Tibial nerve (tissue), 4 donors: ENCODE data around the gene CATSPERZ. TPM values are rescaled to one million over a fixed set of nuclear protein-coding genes. Genes with fewer than 3 reads are reported as not detected.

Source experiments
- DNase-seq, 2 donors: peaks; one replicate each; pipeline ENCODE4 v3.0.0-alpha.2; 2019; ENCODE audit warnings: low spot score in 2 of 2
- H3K27ac ChIP-seq, 4 donors: fragments of 200-600 bp; sonication (generic) in 3 of 4; one replicate each; pipeline ENCODE4 v1.5.1; 2017 to 2019; ENCODE audit warnings: mild to moderate bottlenecking in 1 of 4
- H3K27me3 ChIP-seq, 2 donors: fragments of 200-600 bp; sonication (generic) in 1 of 2; one replicate each; pipeline versions ENCODE4 v1.5.1 to v1.6.0; 2017 to 2019
- H3K36me3 ChIP-seq, 3 donors: fragments of 200-600 bp; sonication (generic); one replicate each; pipeline ENCODE4 v1.5.1; 2018 to 2019
- H3K4me1 ChIP-seq, 4 donors: fragments of 200-600 bp; sonication (generic) in 3 of 4; one replicate each; pipeline ENCODE4 v1.5.1; 2017 to 2019
- H3K4me3 ChIP-seq, 4 donors: fragments of 200-600 bp; sonication (generic) in 3 of 4; one replicate each; pipeline ENCODE4 v1.5.1; 2017 to 2019; ENCODE audit warnings: mild to moderate bottlenecking in 1 of 4, moderate library complexity in 1 of 4
- H3K9me3 ChIP-seq, 4 donors: fragments of 200-600 bp; sonication (generic) in 3 of 4; one replicate each; pipeline ENCODE4 v1.5.1; 2017 to 2019
- CTCF ChIP-seq, 5 experiments: fragments of 200-600 bp in 3 of 5; fragments of 450-650 bp in 2 of 5; sonication (generic) in 3 of 5; IDR thresholded peaks; one replicate each; pipeline ENCODE4 v1.5.1; 2016 to 2019; ENCODE audit warnings: antibody characterized with exemption in 5 of 5, mild to moderate bottlenecking in 3 of 5, moderate library complexity in 2 of 5
- EP300 ChIP-seq, 2 donors: sonication (generic); formaldehyde crosslinking; IDR thresholded peaks; one replicate each; pipeline ENCODE4 v1.6.1; 2017; ENCODE audit warnings: antibody characterized with exemption in 2 of 2, mild to moderate bottlenecking in 1 of 2
- POLR2A ChIP-seq, 2 donors: fragments of 450-650 bp; IDR thresholded peaks; one replicate each; pipeline ENCODE4 v1.6.1; 2017; ENCODE audit warnings: antibody characterized with exemption in 2 of 2, mild to moderate bottlenecking in 2 of 2, moderate library complexity in 2 of 2
- WGBS, 2 donors: methylation state at CpG; one replicate each; pipeline ENCODE4 v1.1.5; 2018; 5-methylcytosine and 5-hydroxymethylcytosine counted together
- total RNA-seq, 4 donors: library from RNA; depleted of rRNA; stranded (reverse); fragments of >200 nt; gene quantifications; one replicate each; pipeline ENCODE4 v1.1.0, GENCODE V29; 2016

Gene CATSPERZ
- total RNA-seq, 4 donors from 2014 or later, result not detected

- WGBS, 2 donors, result 57 to 58% methylated on average over 22 to 27 of the region's 29 CpGs
- Histone ChIP-seq H3K4me3 (peak overlapping the region in 3 of 4 donors; percentile 2 to 46 (median 34)), H3K9me3 (no peaks in the 10 kb centered on the region), H3K27ac (peak overlapping the region in 1 of 4 donors; percentile 66), H3K27me3 (no peaks in the 10 kb centered on the region), H3K4me1 (peaks cover 0 to 30% (median 9%) of the 10 kb centered on the region in 4 donors), H3K36me3 (no peaks in the 10 kb centered on the region)
- no peak for TF ChIP-seq CTCF (IDR thresholded peaks at IDR 0.05)
- TF ChIP-seq POLR2A (IDR thresholded peaks at IDR 0.05), result no peak
- no peak for TF ChIP-seq EP300 (IDR thresholded peaks at IDR 0.05)
- no peak for DNase-seq
These were observed 42.9 kb downstream of the CATSPERZ start for GRCh38 chr11:64342869-64343745.

GRCh38 chr11:64343767-64344559 is 43.8 kb downstream of the CATSPERZ start:
- H3K4me1 ChIP-seq, result peaks cover 0 to 30% (median 9%) of the 10 kb centered on the region in 4 donors
- 78 to 87% methylated on average over 14 to 16 of the region's 18 CpGs for WGBS, 2 donors
- H3K4me3 ChIP-seq, result no peak overlapping the region
- TF ChIP-seq EP300 (IDR thresholded peaks at IDR 0.05) (no peak), POLR2A (IDR thresholded peaks at IDR 0.05) (no peak), CTCF (IDR thresholded peaks at IDR 0.05) (peak in 1 of 5 experiments; percentile 7)
- H3K27me3 ChIP-seq, result no peaks in the 10 kb centered on the region
- no peak overlapping the region for H3K27ac ChIP-seq
- H3K9me3 ChIP-seq, result no peaks in the 10 kb centered on the region
- DNase-seq, result no peak
- no peaks in the 10 kb centered on the region for H3K36me3 ChIP-seq

- Histone ChIP-seq H3K4me1 (peaks cover 0 to 30% (median 6%) of the 10 kb centered on the region in 4 donors), H3K27me3 (no peaks in the 10 kb centered on the region), H3K27ac (no peak overlapping the region), H3K9me3 (no peaks in the 10 kb centered on the region), H3K4me3 (no peak overlapping the region), H3K36me3 (no peaks in the 10 kb centered on the region)
- 88 to 94% methylated on average over 28 of the region's 28 CpGs for WGBS, 2 donors
- DNase-seq, result no peak
- TF ChIP-seq POLR2A (IDR thresholded peaks at IDR 0.05) (no peak), EP300 (IDR thresholded peaks at IDR 0.05) (no peak), CTCF (IDR thresholded peaks at IDR 0.05) (no peak)
These were observed 44.6 kb downstream of the CATSPERZ start for GRCh38 chr11:64344787-64345186.

GRCh38 chr11:64347193-64347867 is 47.2 kb downstream of the CATSPERZ start:
- H3K9me3 ChIP-seq, result no peaks in the 10 kb centered on the region
- H3K27me3 ChIP-seq, result no peaks in the 10 kb centered on the region
- no peak for TF ChIP-seq CTCF (IDR thresholded peaks at IDR 0.05)
- no peak for TF ChIP-seq POLR2A (IDR thresholded peaks at IDR 0.05)
- no peak for TF ChIP-seq EP300 (IDR thresholded peaks at IDR 0.05)
- no peak overlapping the region for H3K27ac ChIP-seq
- peaks cover 0 to 13% (median under 1%) of the 10 kb centered on the region in 4 donors for H3K4me1 ChIP-seq
- no peaks in the 10 kb centered on the region for H3K36me3 ChIP-seq
- WGBS, 2 donors, result 88 to 91% methylated on average over 8 to 12 of the region's 12 CpGs
- no peak overlapping the region for H3K4me3 ChIP-seq
- DNase-seq, result no peak
